Kidney (tissue), 14 donors: ENCODE measurements around the gene GRM2. TPM values are rescaled to one million over a fixed set of nuclear protein-coding genes. Genes with fewer than 3 reads are reported as not detected.
A peak's percentile ranks its signal among the peaks of the same experiment; 100 is the strongest.

Source experiments
- DNase-seq, 5 donors: peaks; one replicate each; pipeline ENCODE4 v3.0.0-alpha.2; 2013 to 2020
- FAIRE-seq: peaks from 2 replicates; lab custom pipeline; 2012; peaks lifted over from hg19 to GRCh38; lab: Jason Lieb, UNC
- H3K27ac ChIP-seq, 2 donors: one replicate each; pipeline ENCODE4 v1.7.0; 2013; ENCODE audit warnings: low read depth in 2 of 2, low read length in 2 of 2, inconsistent platforms in 1 of 2
- H3K27me3 ChIP-seq: one replicate; pipeline ENCODE4 v1.7.1; 2013; ENCODE audit warnings: low read length, inconsistent platforms; ENCODE audit not compliant: control insufficient read depth, insufficient read depth
- H3K36me3 ChIP-seq, 3 donors: one replicate each; pipeline versions ENCODE4 v1.7.0 to v1.7.1; 2013; ENCODE audit warnings: low read length in 3 of 3, control low read depth in 1 of 3, inconsistent platforms in 1 of 3; ENCODE audit not compliant: insufficient read depth in 3 of 3, control insufficient read depth in 2 of 3
- H3K4me1 ChIP-seq, 3 donors: one replicate each; pipeline versions ENCODE4 v1.7.0 to v1.7.1; 2013; ENCODE audit warnings: low read length in 3 of 3, inconsistent platforms in 1 of 3, low read depth in 1 of 3; ENCODE audit not compliant: control insufficient read depth in 2 of 3, insufficient read depth in 2 of 3
- H3K4me3 ChIP-seq, 3 donors: one replicate each; pipeline versions ENCODE4 v1.7.0 to v1.8.1; 2013; ENCODE audit warnings: low read length in 3 of 3, control low read depth in 1 of 3, inconsistent platforms in 1 of 3
- H3K9ac ChIP-seq, 3 donors: one replicate each; pipeline versions ENCODE4 v1.7.0 to v1.7.1; 2013; ENCODE audit warnings: low read length in 3 of 3, control low read depth in 1 of 3, inconsistent platforms in 1 of 3
- H3K9me3 ChIP-seq, 3 donors: one replicate each; pipeline versions ENCODE4 v1.7.0 to v1.7.1; 2013; ENCODE audit warnings: low read length in 3 of 3, control low read depth in 1 of 3, inconsistent platforms in 1 of 3; ENCODE audit not compliant: control insufficient read depth in 2 of 3, insufficient read depth in 1 of 3
- intact Hi-C: fragments of 100-400 bp; cut with DNase I; formaldehyde crosslinking; loops from one replicate; pipeline ENCODE4 v1.11.1; 2022
- polyA plus RNA-seq: library from polyadenylated mRNA; stranded (reverse); fragments of 350-450 nt; fragmentation: Illumina TruSeq; extraction: RNeasy Lipid Tissue Mini Kit (QIAGEN cat#74804); gene quantifications from one replicate; pipeline ENCODE4 v1.2.3, GENCODE V29; 2014; ENCODE audit warnings: low read depth, low replicate concordance; ENCODE audit not compliant: insufficient read depth
- total RNA-seq: library from RNA; stranded (reverse); fragmentation: NEBNext Ultra II Directional; extraction: Animal tissue kit (Norgen Biotek cat#: 25700); gene quantifications from one replicate; pipeline ENCODE4 v1.2.1, GENCODE V29; 2021
- TF ChIP-seq, protein P1 (sequence below): IDR thresholded peaks from 3 replicates; pipeline ENCODE4 v1.5.1; 2012; ENCODE audit warnings: mild to moderate bottlenecking, moderate library complexity, borderline replicate concordance; ENCODE audit not compliant: insufficient read depth; ENCODE audit errors: extremely low read depth
- donor health status: control.
- donor health status: control.
- donor health status: control.
- donor health status: control.
- donor health status: control.
- donor health status: DM: yes; HTN: yes; CAD: no.
- donor health status: Normal renal cell carcinoma (clear cell type).

The GRM2 gene
- total and polyA plus RNA-seq, 2 donors from 2014 or later, result 0.57 TPM; not detected in 1

DNA sequence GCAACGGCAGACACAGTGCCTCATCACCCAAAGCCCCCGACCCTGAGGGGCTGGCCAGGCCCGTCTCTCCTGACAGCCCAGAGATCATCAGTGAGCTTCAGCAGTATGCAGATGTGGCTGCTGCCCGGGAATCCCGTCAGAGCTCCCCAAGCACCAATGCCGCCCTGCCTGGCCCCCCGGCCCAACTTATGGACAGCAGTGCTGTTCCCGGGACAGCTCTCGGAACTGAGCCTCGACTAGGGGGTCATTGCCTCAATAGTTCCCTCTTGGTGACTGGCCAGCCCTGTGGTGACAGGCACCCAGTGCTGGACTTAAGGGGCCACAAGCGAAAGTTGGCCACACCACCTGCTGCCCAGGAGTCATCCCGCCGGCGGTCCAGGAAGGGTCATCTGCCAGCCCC lies 44.4 kb upstream of the GRM2 start:
- DNase-seq (no peak), FAIRE-seq (no peak)
- no peak overlapping the region for H3K9ac ChIP-seq
- H3K9me3 ChIP-seq, result no peaks in the 10 kb centered on the region
- intact Hi-C loops, result no loop called here
- H3K36me3 ChIP-seq, result peaks cover 5 to 46% (median 20%) of the 10 kb centered on the region in 3 donors
- H3K4me1 ChIP-seq, result no peaks in the 10 kb centered on the region
- H3K27me3 ChIP-seq, result no peaks in the 10 kb centered on the region
- H3K27ac ChIP-seq, result no peak overlapping the region
- TF ChIP-seq, protein P1, sequence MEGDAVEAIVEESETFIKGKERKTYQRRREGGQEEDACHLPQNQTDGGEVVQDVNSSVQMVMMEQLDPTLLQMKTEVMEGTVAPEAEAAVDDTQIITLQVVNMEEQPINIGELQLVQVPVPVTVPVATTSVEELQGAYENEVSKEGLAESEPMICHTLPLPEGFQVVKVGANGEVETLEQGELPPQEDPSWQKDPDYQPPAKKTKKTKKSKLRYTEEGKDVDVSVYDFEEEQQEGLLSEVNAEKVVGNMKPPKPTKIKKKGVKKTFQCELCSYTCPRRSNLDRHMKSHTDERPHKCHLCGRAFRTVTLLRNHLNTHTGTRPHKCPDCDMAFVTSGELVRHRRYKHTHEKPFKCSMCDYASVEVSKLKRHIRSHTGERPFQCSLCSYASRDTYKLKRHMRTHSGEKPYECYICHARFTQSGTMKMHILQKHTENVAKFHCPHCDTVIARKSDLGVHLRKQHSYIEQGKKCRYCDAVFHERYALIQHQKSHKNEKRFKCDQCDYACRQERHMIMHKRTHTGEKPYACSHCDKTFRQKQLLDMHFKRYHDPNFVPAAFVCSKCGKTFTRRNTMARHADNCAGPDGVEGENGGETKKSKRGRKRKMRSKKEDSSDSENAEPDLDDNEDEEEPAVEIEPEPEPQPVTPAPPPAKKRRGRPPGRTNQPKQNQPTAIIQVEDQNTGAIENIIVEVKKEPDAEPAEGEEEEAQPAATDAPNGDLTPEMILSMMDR, result no peak
- H3K4me3 ChIP-seq, result no peak overlapping the region

DNA sequence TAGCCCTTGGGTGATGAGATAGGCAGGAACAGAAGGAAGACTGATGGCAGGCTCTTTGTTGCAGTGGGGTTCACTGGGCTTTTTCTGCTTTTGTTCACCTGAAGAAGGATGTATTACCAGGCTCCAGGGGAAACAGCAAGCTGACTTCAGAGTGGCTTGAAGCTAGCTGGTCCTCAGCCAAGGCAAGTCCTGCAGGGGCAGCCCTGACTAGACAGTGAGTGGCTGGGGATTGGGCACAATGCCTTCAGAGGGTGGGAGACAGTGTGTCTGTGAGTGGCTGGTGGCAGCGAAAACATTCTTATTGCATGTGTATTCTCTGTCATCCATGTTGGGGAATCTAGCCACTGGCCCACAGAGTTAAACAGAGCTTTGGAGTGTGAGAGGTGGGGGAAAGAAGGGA lies 38.1 kb upstream of the GRM2 start:
- FAIRE-seq (no peak), DNase-seq (no peak)
- H3K4me3 ChIP-seq, result no peak overlapping the region
- no peak overlapping the region for H3K27ac ChIP-seq
- intact Hi-C loops, result loop anchor here (5.0 kb wide), 1 partner anchor 166 kb away; the partner anchor contains the start of gene DCAF1
- TF ChIP-seq, protein P1, result no peak
- H3K4me1 ChIP-seq, result peaks cover 2 to 22% (median 19%) of the 10 kb centered on the region in 3 donors
- H3K9ac ChIP-seq, result no peak overlapping the region
- peaks cover 0 to 5% (median 4%) of the 10 kb centered on the region in 3 donors for H3K36me3 ChIP-seq
- H3K9me3 ChIP-seq, result no peaks in the 10 kb centered on the region
- H3K27me3 ChIP-seq, result no peaks in the 10 kb centered on the region

DNA sequence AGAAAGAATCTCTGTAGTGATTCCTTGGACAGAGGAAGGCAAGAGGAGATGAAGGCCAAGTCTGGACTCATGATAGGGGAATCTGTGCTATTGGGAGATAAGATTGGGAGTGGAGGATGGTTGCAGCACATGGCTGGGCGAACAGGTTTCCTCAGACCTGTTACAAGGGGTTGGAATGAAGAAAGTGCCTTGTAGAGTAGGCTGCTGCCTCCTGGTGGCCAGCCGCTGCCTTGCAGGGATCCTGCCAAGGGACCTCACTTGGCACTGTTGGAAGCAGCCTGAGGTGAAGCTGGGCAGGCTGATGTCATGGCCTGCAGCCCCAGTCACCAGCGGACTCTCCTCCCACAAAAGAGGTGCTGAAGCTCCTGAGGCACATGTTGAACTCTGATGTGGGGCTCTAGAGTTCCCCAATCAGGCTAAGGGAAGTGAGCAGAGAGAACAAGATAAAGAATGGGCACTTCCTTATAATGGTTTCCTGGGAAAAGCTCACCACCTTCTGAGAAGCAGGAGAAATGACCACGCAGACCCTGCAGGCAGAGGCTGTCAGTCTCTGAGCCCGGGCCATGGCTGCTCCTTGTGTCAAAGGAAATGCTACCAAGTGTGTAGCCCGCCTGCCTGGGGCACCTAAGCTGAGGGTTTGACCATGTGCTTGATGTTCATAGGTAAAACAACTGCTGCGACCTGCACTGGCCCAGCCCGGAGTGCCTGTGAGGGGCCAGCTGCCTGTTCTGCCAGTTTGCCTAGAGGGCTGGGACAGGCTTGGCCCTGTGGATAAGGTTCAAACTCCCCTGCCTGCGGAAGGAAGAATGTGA lies 37.4 kb upstream of the GRM2 start:
- H3K9me3 ChIP-seq, result no peaks in the 10 kb centered on the region
- H3K27me3 ChIP-seq, result no peaks in the 10 kb centered on the region
- peaks cover 0 to 3% (median 0%) of the 10 kb centered on the region in 3 donors for H3K36me3 ChIP-seq
- intact Hi-C loops, result loop anchor here (5.0 kb wide), 1 partner anchor 167 kb away; the partner anchor contains the start of gene DCAF1
- no peak overlapping the region for H3K9ac ChIP-seq
- peaks cover 2 to 29% (median 26%) of the 10 kb centered on the region in 3 donors for H3K4me1 ChIP-seq
- H3K4me3 ChIP-seq, result no peak overlapping the region
- TF ChIP-seq, protein P1, result peak; percentile 96
- no peak overlapping the region for H3K27ac ChIP-seq
- FAIRE-seq (no peak), DNase-seq (peak; percentile 81 to 91 (median 87))
